OCI-M2 (cell line): Measurements from ENCODE around the gene TIMM44.
"Not testable (repeated sequence)": the region's sequence is repeated elsewhere in the genome, so short reads cannot be mapped to it uniquely, and the experiment has no call there.

Experiments used
- DNase-seq: peaks from one replicate; lab custom pipeline; 2025; ENCODE audit not compliant: unreplicated experiment; lab: John Stamatoyannopoulos, UW

The TIMM44 gene

DNA sequence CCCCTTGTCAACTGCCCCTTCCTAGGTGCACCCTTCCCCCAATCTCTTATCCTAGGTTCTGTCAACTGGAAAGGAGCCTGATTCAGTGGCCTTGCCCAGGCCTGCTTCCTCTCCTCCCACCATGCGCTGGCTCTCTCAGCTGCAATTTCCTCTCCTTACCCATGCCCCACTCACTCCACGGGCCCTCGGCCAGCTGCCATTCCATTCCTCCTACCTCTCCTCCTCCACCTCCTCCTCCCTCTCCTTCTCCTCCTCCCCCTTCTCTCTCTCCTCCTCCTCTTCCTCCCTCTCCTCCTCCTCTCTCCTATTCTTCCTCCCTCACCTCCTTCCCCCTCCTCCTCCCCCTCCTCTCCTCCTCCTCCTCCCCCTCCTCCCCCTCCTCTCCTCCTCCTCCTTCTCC is 9.6 kb upstream of the TIMM44 start:
- no peak for DNase-seq

DNA sequence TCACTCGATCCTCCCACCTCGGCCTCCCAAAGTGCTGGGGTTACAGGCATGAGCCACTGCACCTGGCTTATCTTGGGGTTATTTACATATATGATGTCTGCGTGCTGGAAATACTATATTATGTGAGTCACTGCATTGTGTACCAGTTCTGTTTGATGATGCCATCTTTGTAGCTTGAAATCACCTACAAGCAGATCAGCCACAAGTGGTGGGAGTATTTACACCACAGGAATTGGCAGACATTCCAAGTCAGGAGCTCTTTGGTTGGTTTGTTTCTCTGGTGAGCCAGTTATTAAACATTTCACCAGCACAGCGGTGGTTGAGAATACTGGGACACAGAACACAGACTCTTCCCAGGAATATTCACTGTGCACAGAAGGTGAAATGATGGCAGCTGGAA is 4.5 kb upstream of the TIMM44 start:
- DNase-seq = no peak

DNA sequence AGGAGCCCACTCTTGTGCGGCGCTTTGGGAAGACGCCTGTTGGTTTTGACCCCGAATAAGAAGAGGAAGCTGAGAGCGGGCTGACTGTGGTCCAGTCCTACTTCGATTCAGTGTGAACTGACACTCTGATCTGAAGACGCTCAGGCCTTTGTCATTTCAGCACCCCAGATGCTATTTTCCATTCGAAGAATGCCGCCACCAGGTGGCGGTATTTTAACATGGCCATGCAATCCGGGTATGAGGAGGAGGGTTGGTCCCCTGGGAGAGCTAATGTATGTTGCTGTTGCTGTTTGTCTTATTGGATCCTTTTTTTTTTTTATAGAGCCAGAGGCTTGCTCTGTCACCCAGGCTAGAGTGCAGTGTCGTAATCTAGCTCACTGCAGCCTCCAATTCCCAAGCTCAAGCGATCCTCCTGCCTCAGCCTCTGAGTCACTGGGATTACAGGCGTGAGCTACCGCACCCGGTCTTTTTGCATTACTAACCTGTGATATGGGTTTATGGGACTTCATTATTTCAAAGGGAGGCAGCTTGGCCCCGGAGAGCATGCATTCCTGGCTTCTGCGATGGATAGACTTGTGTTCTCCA is 803 bp upstream of the TIMM44 start:
- peak; percentile 67 for DNase-seq

DNA sequence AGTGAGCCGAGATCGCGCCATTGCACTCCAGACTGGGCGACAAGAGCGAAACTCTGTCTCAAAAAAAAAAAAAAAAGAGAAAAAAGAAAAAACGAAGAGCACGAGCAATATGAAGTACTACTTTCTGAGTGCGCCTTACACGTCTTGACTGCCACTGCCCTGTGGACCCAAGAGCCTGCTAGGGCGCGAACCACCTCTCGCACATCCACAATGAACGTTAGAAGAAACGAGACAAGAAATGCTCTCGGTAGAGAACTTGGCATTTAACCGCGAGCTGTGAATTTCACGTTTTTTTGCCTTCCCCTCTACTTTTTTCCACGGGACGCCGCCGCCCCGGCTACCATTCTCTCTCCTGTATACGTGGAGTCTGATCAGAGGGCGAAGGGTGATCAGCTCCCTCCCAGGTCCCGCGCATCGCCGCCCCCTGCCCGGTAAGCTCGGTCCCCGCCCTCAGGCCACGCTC is 454 bp downstream of the TIMM44 start:
- no peak for DNase-seq

DNA sequence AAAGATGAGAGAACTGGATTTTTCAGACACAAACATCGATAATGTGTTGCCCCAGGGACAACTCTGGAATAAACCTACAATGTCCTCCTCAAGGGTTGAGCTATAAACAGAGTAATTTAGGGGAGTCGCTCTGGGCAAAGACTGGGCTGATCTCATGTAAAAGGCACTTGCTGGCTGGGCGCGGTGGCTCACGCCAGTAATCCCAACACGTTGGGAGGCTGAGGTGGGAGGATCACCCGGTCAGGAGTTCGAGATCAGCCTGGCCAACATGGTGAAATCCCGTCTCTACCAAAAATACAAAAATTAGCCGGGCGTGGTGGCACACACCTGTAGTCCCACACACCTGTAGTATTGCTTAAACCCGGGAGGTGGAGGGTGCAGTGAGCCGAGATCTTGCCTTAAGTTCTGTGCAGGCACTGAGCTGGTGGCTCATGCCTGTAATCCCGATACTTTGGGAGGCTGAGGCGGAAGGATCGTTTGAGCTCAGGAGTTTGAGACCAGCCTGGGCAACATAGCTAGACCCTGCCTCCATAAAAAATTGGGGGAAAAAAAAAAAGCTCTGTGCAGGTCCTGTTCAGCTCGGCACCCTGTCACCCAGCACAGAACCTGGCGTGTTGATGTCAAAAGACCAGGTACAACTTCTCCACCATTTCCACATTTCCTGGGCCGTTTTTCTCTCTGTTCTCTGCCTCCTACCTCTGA is 1.4 kb downstream of the TIMM44 start:
- no peak for DNase-seq

DNA sequence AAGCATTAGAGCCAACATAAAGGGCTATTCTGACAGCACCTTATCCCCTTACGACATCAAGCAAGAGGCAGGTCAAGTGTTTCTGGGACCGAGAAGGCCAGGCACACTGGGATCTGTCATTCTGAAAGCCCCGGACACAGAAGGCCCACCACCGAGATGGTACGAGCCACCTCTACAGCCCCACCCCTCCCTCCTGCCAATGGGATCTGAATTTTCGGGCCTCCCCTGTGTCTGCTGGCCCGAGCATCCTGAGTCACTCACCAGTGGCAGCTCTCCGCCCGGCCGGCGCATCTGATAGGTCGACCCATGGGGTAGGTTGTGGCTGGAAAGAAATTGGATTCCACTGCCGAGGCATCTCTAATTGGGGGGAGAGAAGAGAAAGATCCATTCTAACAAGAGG is 2.6 kb downstream of the TIMM44 start:
- no peak for DNase-seq

DNA sequence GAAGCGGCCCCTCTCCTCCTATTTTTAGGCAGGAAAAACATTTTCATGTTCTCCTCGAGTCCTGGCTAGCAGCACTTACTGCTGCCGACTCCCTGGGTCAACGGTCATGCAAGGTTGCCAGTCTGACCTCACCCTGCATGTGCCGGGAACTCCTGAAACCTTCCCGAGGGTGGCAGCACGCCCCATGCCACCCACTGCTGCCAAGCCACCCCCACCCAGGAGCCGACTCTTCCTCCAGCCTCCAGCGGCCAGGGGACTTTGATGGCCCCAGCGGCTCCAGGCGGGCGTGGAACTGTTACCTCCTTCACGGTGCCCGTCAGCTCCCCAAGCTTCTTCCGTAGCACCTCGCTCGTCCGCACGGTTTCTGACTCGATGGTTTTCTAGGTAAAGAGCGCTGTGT is 8.7 kb downstream of the TIMM44 start:
- DNase-seq = no peak

DNA sequence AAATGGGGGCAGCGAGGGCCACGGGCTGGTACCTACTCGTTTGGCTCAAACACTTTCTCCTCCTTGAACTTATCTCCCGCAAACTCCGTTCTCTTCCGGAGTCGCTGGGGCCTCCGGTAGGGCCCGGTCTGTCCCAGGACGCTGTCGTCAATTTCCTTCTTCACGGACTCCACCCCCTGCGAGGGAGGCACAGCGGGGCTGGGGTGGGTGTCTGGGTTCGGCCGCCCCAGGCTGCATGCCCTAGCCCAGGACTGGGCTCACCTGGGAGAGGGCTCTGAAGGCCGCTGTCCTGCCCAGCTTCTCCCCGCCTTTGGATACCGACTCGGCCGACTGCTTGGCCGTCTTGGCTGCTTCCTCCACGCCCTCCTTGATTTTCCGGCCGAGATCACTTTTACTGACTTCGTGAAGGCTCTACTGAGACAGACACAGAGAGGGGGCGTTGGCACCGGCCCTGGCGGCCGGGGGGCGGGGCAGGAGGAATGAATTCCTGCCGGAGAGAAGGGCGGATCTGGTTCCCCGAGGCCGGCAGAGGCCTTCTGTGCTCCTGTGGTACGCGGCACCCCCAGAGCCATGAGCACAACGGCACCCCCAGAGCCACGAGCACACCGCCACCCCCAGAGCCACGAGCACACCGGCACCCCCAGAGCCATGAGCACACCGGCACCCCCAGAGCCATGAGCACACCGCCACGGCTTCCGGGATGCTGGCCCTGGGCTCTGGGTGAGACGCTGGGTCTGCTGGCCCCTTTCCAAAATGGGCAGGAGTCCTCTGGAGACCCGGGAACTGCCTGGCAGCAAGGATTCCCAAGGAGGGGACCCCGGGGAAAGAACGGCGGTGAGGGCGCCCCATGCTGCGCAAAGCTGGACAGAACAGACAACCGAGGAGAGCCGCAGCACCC is 9.4 kb downstream of the TIMM44 start:
- DNase-seq = no peak

DNA sequence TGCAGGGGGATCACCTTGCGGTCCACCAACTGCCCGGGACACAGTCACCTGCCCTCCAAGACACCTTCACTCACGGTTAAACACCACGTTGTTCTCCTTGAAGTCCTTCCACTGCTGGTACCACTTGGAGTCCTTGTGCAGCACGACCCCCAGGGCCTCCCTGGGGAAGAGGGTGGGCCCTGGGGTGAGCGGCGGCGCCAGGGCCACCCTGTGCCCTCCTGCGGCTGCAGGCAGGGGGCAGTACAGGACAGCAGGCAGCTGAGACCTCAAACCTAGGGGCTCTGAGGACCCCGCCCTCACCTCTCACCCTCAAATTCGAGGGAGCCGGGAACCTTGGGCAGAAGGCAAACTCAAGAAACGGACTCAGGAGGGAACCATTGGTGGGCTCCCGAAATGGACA is 10.1 kb downstream of the TIMM44 start:
- DNase-seq = no peak

DNA sequence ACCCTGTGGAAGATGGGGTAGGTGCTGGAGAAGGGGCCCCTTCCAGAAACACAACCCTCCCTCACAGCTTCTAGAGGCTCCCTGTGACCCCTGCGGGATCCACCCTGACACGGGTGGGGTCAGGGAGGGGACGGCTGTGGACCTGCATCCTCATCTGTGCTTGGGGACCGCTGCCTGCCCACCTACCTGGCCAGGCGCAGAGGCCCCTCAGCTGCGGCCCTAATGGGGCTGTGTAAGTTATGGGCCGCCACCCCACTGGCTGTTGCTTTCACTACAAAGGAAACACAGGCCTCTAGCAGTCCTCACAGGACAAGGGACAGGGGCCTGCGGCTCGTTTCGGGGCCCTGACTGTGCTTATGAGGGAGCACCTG is 10.6 kb downstream of the TIMM44 start:
- no peak for DNase-seq

DNA sequence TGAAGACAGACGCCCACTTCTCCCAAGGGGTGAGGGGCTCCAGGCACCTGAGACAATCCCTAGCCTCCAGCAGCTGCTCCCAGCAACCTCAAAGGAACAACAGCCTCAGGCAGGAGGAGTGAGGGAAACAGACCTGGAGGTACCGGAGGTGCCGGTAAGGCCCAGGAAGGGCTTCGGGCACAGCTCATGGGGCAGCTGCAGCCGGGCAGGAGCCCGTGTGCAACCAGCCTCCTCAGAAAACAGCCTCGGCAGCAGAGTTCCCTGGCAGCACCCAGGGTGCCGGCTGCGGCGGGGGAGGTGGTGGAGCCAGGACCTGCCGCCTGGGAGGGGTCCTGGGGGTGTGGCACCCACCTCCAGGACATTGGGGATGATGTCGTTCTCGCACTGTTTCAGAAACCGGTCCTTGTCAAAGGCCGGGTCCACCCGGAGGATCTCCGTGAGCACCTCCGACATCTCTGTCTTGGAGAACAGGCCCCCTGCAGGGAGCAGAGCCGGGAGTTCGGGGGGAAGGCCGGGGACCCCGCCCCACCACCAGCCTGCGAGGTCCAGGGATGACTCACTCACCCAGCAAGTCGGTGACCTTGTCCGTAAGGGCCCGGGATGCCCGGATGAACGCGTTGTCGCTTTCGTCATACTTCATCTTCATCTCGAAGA is 11.1 kb downstream of the TIMM44 start:
- no peak for DNase-seq

DNA sequence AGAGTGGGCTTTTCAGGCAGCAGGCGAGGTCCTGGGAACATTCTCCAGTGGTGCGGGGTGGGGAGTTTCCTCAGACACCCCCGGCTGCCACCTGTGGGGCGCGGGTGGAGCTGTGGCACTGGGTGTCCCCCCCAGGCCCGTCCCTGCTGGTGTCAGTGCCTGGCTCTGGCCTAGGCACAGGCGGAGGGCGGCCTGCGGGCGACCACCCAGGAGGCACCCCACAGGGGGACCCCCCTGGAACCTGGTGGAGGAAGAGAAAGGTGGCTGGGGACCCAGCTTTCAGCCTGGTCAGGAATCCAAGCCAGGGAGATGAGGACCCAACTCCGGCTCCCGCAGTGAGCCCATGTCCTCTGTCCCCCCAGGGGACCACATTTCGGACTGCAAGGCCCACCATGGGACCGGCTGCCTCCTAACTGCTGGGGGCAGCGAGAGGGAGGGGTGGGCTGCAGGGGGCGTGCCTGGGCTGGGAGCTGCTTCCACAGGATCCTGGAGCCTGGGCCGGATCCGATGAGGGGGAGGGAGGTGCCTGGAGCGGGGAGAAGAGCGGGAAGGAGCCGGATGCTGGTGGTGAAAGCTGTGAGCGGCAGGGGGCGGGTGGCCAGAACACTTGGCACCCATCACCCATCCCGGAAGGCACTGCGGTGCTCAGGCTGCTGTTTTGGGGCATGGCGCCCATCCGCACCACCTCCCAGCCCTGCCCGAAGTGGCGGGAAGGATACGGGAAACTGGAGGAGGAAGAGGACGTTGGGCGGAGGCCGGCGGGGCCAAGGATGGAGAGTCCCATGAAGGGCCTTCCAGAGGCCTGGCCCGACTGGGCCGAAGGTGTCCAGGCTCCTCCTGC is 12.0 kb downstream of the TIMM44 start:
- DNase-seq = no peak

DNA sequence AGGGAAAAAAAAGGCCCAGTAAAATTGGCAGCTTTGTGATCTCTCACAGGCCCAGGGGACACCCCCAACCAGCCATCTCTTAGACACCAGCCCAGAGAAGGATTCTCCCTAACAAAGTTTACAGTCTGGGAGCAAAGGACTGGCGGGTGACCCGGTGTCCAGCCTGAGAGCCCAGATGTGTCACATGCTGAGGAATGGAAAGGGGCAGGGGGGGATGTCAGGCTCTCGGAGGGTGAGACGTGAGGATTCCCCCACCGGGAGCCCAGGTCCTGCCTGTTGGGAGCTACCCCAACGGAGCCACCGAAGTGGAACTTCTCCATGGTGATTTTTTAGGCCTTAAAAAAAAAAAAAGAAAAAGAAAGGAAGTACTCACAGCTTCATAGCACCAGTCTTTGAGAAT is 12.7 kb downstream of the TIMM44 start:
- DNase-seq = no peak

DNA sequence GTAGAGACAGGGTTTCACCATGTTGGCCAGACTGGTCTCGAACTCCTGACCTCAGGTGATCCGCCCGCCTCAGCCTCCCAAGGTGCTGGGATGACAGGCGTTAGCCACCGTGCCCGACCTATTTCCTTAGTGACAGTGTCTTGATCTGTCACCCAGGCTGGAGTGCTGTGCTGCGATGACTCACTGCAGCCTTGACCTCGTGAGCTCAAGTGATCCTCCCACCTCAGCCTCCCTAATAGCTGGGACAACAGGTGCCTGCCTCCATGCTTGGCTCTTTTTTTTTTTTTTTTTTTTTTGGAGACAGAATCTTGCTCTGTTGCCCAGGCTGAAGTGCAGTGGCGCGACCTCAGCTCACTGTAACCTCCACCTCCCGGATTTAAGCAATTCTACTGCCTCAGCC is 13.4 kb downstream of the TIMM44 start:
- DNase-seq = not testable (repeated sequence)

DNA sequence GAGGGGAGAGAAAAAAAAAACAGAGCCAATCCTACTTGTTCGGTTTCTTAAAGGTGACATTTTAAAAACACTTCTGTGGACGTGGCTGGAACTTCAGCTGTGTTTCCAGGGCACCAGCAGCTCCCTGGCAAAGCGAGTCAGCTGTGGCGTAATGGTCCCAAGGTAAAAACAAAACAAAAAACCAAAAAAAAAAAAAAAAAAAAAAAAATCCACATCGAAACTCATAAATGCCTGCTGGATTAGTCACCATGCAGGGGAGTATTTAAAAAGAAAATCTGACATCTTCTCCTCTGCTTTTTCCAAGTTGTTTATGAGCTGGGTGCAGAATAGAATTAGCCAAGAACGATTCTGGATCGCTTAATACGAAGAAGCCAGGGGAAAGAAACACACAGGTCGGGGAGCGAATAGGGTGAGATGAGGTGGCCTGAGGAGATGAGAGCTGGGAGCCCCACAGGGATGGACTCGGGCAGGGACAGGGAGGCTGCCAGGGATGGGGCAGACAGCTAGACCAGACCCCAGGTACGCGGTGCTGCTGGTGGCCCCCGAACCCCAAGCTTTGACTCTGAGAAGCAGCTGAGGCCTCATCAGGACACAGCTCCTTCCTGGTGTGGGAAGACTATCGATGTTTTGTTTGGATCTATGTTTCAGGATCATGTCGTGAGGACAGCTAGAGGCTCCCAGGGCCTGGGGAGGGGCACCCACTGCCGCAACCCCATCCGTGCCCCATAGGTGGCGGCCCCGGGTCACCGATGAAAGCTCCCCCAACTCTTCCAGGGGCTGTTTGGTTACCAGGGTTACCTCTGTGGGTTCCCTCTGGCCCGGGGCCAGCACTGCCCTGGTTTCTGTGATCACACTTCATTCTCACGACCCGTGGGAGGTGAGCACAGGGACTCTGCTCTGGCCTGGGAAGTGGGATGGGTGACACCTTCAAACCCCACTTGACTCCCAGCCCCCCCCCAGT is 14.4 kb downstream of the TIMM44 start:
- DNase-seq = no peak

DNA sequence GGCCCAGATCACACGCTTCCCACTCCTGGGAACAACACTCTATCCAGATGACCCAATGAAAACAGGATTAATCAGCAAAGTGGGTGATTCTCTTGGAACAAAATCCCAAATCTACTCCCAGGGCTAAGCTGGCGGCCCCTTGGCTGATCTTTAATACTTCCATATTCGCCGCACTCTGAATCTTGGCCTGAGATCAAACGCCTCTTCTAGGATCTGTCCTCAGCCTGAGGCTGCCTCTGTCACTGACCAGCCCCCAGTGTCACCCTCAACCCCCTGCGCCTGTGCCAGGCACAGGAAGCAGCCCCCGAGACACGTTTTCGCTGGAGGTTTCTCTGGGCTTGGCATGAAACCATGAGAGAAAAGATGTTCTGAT is 15.1 kb downstream of the TIMM44 start:
- DNase-seq = no peak

DNA sequence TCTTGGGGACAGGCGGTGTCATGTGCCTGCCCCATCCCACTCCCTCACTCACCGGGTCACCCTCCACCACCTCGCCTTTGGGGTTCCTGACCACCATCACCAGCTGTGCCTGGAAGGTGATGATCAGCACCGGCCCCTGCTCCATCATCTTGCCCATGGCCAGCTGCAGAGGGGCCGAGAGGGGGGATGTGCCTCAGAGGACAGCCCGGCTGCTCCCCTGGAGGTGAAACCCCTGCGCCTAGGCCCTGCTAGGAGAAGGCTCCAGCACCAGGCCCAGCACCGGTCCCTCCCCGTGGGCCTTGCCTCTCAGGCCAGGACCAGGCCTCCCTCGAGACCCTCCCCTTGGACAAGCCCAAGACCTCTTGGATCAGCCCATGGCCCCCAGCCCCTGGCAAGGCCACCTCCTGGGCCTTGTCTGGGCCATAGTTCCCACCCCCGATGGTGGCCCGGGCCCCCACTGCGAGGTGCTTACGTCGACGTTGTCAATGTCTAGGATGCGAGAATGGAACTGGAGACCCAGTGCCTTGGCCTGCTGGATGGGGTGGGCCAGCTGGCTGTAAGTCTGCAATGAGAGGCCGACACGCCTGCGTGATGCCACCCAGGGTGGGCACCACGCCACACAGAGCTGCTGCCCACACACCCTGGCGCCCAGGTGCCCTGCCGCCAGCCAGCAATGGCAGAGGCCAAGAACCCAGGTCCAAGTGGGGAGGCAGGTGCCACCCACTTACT is 15.7 kb downstream of the TIMM44 start:
- DNase-seq = no peak

DNA sequence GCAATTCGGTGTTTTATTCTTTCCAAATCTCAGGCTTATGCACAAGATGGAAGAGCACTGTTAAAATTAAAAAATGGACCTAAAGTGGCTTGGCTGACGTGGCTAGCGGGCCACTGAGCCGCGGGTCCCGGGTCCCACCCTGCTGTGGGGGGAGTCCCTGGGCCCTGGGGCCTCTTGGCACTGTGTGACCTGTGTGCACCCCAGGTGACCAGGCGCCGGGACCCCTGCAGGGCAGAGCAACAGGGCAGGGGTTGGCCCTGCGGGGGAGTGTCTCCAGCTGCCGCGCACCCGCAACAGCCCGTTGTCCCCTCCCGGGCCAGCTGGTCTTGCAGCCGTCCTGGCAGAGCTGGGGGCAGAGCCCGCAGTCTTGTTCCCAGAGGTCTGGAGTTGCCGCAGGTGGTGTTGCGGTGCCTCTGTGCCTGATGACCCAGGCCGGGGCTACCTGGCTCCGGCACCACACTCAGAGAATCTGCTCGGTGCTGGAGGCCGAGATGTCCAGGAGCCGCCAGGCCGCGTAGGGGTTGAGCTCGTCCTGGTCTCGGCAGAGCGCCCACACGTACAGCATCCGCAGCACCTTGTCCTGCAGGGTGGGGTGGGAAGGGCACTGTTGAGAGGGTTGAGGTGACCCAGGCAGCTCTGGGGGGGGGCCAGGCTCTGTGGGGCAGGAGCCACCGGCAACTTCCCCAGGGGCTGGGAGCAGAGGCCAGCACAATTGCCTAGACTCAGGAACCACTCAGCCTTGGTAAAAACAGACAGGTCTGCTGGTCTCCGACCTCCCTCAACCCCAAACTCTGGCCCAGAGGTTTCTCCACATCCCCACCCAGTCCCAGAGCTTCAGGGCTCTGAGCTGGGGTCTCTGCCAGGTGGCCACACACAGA is 16.5 kb downstream of the TIMM44 start:
- no peak for DNase-seq
